C4-2B (cell line): ENCODE data around the gene ANTKMT.

Experiments used
- ZFX ChIP-seq: fragments of 450-650 bp; IDR thresholded peaks from 2 replicates; pipeline ENCODE4 v1.6.1; 2017
- TF ChIP-seq, protein P1 (sequence below): fragments of 450-650 bp; conservative IDR thresholded peaks from 2 replicates; pipeline ENCODE4 v1.5.1; 2017; ENCODE audit warnings: mild to moderate bottlenecking

GRCh38 chr16:766820-767640 lies 46.1 kb downstream of the ANTKMT start:
- TF ChIP-seq, protein P1, sequence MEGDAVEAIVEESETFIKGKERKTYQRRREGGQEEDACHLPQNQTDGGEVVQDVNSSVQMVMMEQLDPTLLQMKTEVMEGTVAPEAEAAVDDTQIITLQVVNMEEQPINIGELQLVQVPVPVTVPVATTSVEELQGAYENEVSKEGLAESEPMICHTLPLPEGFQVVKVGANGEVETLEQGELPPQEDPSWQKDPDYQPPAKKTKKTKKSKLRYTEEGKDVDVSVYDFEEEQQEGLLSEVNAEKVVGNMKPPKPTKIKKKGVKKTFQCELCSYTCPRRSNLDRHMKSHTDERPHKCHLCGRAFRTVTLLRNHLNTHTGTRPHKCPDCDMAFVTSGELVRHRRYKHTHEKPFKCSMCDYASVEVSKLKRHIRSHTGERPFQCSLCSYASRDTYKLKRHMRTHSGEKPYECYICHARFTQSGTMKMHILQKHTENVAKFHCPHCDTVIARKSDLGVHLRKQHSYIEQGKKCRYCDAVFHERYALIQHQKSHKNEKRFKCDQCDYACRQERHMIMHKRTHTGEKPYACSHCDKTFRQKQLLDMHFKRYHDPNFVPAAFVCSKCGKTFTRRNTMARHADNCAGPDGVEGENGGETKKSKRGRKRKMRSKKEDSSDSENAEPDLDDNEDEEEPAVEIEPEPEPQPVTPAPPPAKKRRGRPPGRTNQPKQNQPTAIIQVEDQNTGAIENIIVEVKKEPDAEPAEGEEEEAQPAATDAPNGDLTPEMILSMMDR = no peak
- no peak for TF ChIP-seq ZFX
